ENCODE measurements around the gene HOPX. TPM values are rescaled to one million over a fixed set of nuclear protein-coding genes. Genes with fewer than 3 reads are reported as not detected.
"Not testable (repeated sequence)": the region's sequence is repeated elsewhere in the genome, so short reads cannot be mapped to it uniquely, and the experiment has no call there.

HOPX gene
- total RNA-seq, 1 donor from 2014 or later, result 1.8 TPM

- no peak for DNase-seq (ENCODE audit: extremely low read depth, low read depth, low spot score)
Observed at GRCh38 chr4:56689201-56689969, 8.3 kb upstream of the HOPX start.

- no peak for DNase-seq (ENCODE audit: extremely low read depth, low read depth, low spot score)
Observed at GRCh38 chr4:56688094-56688647, 7.1 kb upstream of the HOPX start.

GRCh38 chr4:56686537-56687231 lies 5.6 kb upstream of the HOPX start:
- DNase-seq (ENCODE audit: extremely low read depth, low read depth, low spot score), result no peak

GRCh38 chr4:56684320-56685050 lies 3.4 kb upstream of the HOPX start:
- no peak for DNase-seq (ENCODE audit: extremely low read depth, low read depth, low spot score)

- no peak for DNase-seq (ENCODE audit: extremely low read depth, low read depth, low spot score)
Observed at GRCh38 chr4:56683455-56683854, 2.4 kb upstream of the HOPX start.

GRCh38 chr4:56681853-56682525 lies 893 bp upstream of the HOPX start:
- DNase-seq (ENCODE audit: extremely low read depth, low read depth, low spot score), result no peak

GRCh38 chr4:56680266-56680665 lies 830 bp downstream of the HOPX start:
- no peak for DNase-seq (ENCODE audit: extremely low read depth, low read depth, low spot score)

GRCh38 chr4:56677711-56678110 lies 3.4 kb downstream of the HOPX start:
- no peak for DNase-seq (ENCODE audit: extremely low read depth, low read depth, low spot score)

GRCh38 chr4:56674984-56675383 lies 6.1 kb downstream of the HOPX start:
- no peak for DNase-seq (ENCODE audit: extremely low read depth, low read depth, low spot score)

- DNase-seq (ENCODE audit: extremely low read depth, low read depth, low spot score), result no peak
Observed at GRCh38 chr4:56671860-56672259, 9.2 kb downstream of the HOPX start.

- no peak for DNase-seq (ENCODE audit: extremely low read depth, low read depth, low spot score)
Observed at GRCh38 chr4:56671373-56671772, 9.7 kb downstream of the HOPX start.

GRCh38 chr4:56668267-56668666 lies 12.8 kb downstream of the HOPX start:
- DNase-seq (ENCODE audit: extremely low read depth, low read depth, low spot score), result no peak

GRCh38 chr4:56667396-56667795 lies 13.7 kb downstream of the HOPX start:
- DNase-seq (ENCODE audit: extremely low read depth, low read depth, low spot score), result not testable (repeated sequence)

GRCh38 chr4:56666279-56666678 lies 14.8 kb downstream of the HOPX start:
- DNase-seq (ENCODE audit: extremely low read depth, low read depth, low spot score), result no peak

GRCh38 chr4:56665781-56666180 lies 15.3 kb downstream of the HOPX start:
- DNase-seq (ENCODE audit: extremely low read depth, low read depth, low spot score), result no peak

- no peak for DNase-seq (ENCODE audit: extremely low read depth, low read depth, low spot score)
Observed at GRCh38 chr4:56662782-56663468, 18.2 kb downstream of the HOPX start.

- DNase-seq (ENCODE audit: extremely low read depth, low read depth, low spot score), result no peak
Observed at GRCh38 chr4:56659946-56660345, 21.1 kb downstream of the HOPX start.

- no peak for DNase-seq (ENCODE audit: extremely low read depth, low read depth, low spot score)
Observed at GRCh38 chr4:56658528-56658927, 22.6 kb downstream of the HOPX start.

GRCh38 chr4:56657818-56658217 lies 23.3 kb downstream of the HOPX start:
- DNase-seq (ENCODE audit: extremely low read depth, low read depth, low spot score), result no peak

- DNase-seq (ENCODE audit: extremely low read depth, low read depth, low spot score), result no peak
Observed at GRCh38 chr4:56657128-56657527, 24.0 kb downstream of the HOPX start.
